ENCODE results near the gene TMEM132E. TPM values are rescaled to one million over a fixed set of nuclear protein-coding genes. Genes with fewer than 3 reads are reported as not detected.

Gene TMEM132E
- total RNA-seq, 6 experiments from 2014 or later, result 0.31 to 0.56 (median 0.43) TPM

GRCh38 chr17:34675605-34676004 is 96.2 kb downstream of the TMEM132E start:
- intact Hi-C loops (cut with DNase I), result no loop called here
- Histone ChIP-seq H3K4me1 (no peaks in the 10 kb centered on the region), H3K9me3 (no peaks in the 10 kb centered on the region), H3K4me3 (no peak overlapping the region), H3K27me3 (no peaks in the 10 kb centered on the region), H3K27ac (no peak overlapping the region), H3K36me3 (no peaks in the 10 kb centered on the region)
- ATAC-seq (no peak), DNase-seq (no peak)
- WGBS (ENCODE audit: insufficient coverage, low coverage, low lambda C conversion rate, missing lambda C conversion rate), result 60% methylated on average over 1 of the region's 2 CpGs
- no peak for TF ChIP-seq POLR2A (IDR thresholded peaks at IDR 0.05)
- TF ChIP-seq CTCF (IDR thresholded peaks at IDR 0.05), result no peak

- H3K9me3 ChIP-seq, result no peaks in the 10 kb centered on the region
- H3K36me3 ChIP-seq, result no peaks in the 10 kb centered on the region
- ATAC-seq, result no peak
- TF ChIP-seq POLR2A (IDR thresholded peaks at IDR 0.05), result no peak
- TF ChIP-seq CTCF (IDR thresholded peaks at IDR 0.05), result no peak
- intact Hi-C loops (cut with DNase I), result no loop called here
- no peak overlapping the region for H3K4me3 ChIP-seq
- WGBS (ENCODE audit: insufficient coverage, low coverage, low lambda C conversion rate, missing lambda C conversion rate), result 54% methylated on average over 1 of the region's 1 CpG
- H3K27me3 ChIP-seq, result no peaks in the 10 kb centered on the region
- DNase-seq, result no peak
- H3K27ac ChIP-seq, result no peak overlapping the region
- no peaks in the 10 kb centered on the region for H3K4me1 ChIP-seq
Measured at GRCh38 chr17:34680151-34680550, 100.8 kb downstream of the TMEM132E start.

GRCh38 chr17:34682305-34682704 is 102.9 kb downstream of the TMEM132E start:
- intact Hi-C loops (cut with DNase I), result no loop called here
- 51% methylated on average over 5 of the region's 6 CpGs for WGBS (ENCODE audit: insufficient coverage, low coverage, low lambda C conversion rate, missing lambda C conversion rate)
- TF ChIP-seq POLR2A (IDR thresholded peaks at IDR 0.05) (no peak), CTCF (IDR thresholded peaks at IDR 0.05) (no peak)

GRCh38 chr17:34683390-34683789 is 104.0 kb downstream of the TMEM132E start:
- TF ChIP-seq CTCF (IDR thresholded peaks at IDR 0.05), result no peak
- no peak for TF ChIP-seq POLR2A (IDR thresholded peaks at IDR 0.05)
- 60% methylated on average over 1 of the region's 2 CpGs for WGBS (ENCODE audit: insufficient coverage, low coverage, low lambda C conversion rate, missing lambda C conversion rate)
- DNase-seq (no peak), ATAC-seq (no peak)
- H3K9me3 ChIP-seq, result no peaks in the 10 kb centered on the region
- no peak overlapping the region for H3K27ac ChIP-seq
- no peaks in the 10 kb centered on the region for H3K4me1 ChIP-seq
- intact Hi-C loops (cut with DNase I), result no loop called here
- H3K36me3 ChIP-seq, result no peaks in the 10 kb centered on the region
- no peak overlapping the region for H3K4me3 ChIP-seq
- H3K27me3 ChIP-seq, result no peaks in the 10 kb centered on the region

More at GRCh38 chr17:34682305-34682704, 102.9 kb downstream of the TMEM132E start:
- no peak overlapping the region for H3K27ac ChIP-seq
- H3K4me1 ChIP-seq, result no peaks in the 10 kb centered on the region
- no peak overlapping the region for H3K4me3 ChIP-seq
- H3K9me3 ChIP-seq, result no peaks in the 10 kb centered on the region
- no peak for ATAC-seq
- H3K36me3 ChIP-seq, result no peaks in the 10 kb centered on the region
- DNase-seq, result no peak
- H3K27me3 ChIP-seq, result no peaks in the 10 kb centered on the region

Other genes starting within 250 kb of the TMEM132E start
- gene CCL13, start 223.1 kb upstream of the TMEM132E start, total RNA-seq, result under 1 TPM in 1 of 6 experiments, not detected in 5; 0.27 TPM
- gene CCL1, start 216.3 kb upstream of the TMEM132E start, total RNA-seq, result not detected

Data from right lobe of liver (tissue), 6 donors.